WTC11 (cell line): Measurements from ENCODE around the gene TLR10. TPM values are rescaled to one million over a fixed set of nuclear protein-coding genes. Genes with fewer than 3 reads are reported as not detected.

ENCODE experiments used
- ATAC-seq: fragments of 200-7000 bp; cut with Tn5 transposase; 2 replicates; pipeline ENCODE4 v1.10.0; 2021; ENCODE audit warnings: mild to moderate bottlenecking, moderate library complexity
- CTCF ChIA-PET: fragments of 300-600 bp; sonication (Branson Sonifier 250); formaldehyde crosslinking; loops from one replicate; lab custom pipeline; 2021; ENCODE audit warnings: antibody characterized with exemption; lab: Charles Lee
- POLR2A ChIA-PET: fragments of 350-600 bp; sonication (Branson Sonifier 250); formaldehyde crosslinking; loops from one replicate; lab custom pipeline; 2021; ENCODE audit warnings: antibody characterized with exemption; lab: Charles Lee
- DNase-seq: peaks from one replicate; pipeline ENCODE4 v3.0.0; 2021; ENCODE audit warnings: low spot score
- H3K27ac Mint-ChIP-seq: 2 replicates; pipeline ENCODE4 v1.8.0; 2021; ENCODE audit warnings: mixed read lengths
- H3K27me3 Mint-ChIP-seq: 2 replicates; pipeline ENCODE4 v1.8.0; 2021; ENCODE audit warnings: low read depth, mild to moderate bottlenecking, moderate library complexity, mixed read lengths
- H3K36me3 Mint-ChIP-seq: 2 replicates; pipeline ENCODE4 v1.8.0; 2021; ENCODE audit warnings: mixed read lengths
- H3K4me1 Mint-ChIP-seq: 2 replicates; pipeline ENCODE4 v1.8.0; 2022; ENCODE audit warnings: mixed read lengths
- H3K4me3 Mint-ChIP-seq: 2 replicates; pipeline ENCODE4 v1.8.0; 2021; ENCODE audit warnings: mild to moderate bottlenecking, moderate library complexity, mixed read lengths
- H3K9me3 Mint-ChIP-seq: 2 replicates; pipeline ENCODE4 v1.8.0; 2021; ENCODE audit warnings: mixed read lengths
- ATF6 ChIP-seq: sonication (generic); formaldehyde crosslinking; IDR thresholded peaks from 2 replicates; pipeline ENCODE4 v1.8.1; 2023; ENCODE audit warnings: mild to moderate bottlenecking, missing genetic modification reagents
- CBFB ChIP-seq: sonication (generic); formaldehyde crosslinking; IDR thresholded peaks from 2 replicates; pipeline ENCODE4 v1.8.1; 2022; ENCODE audit warnings: mild to moderate bottlenecking, low read depth, missing genetic modification reagents
- CREM ChIP-seq: sonication (generic); formaldehyde crosslinking; IDR thresholded peaks from 2 replicates; pipeline ENCODE4 v1.8.1; 2022; ENCODE audit warnings: mild to moderate bottlenecking, missing genetic modification reagents, moderate library complexity
- ERG ChIP-seq: fragments of 250-450 bp; sonication (Bioruptor Pico); IDR thresholded peaks from 2 replicates; pipeline ENCODE4 v1.8.0; 2021; ENCODE audit warnings: mild to moderate bottlenecking
- FOXP4 ChIP-seq: sonication (generic); formaldehyde crosslinking; IDR thresholded peaks from 2 replicates; pipeline ENCODE4 v1.8.0; 2022; ENCODE audit warnings: mild to moderate bottlenecking, missing genetic modification reagents
- HMGXB4 ChIP-seq: sonication (generic); formaldehyde crosslinking; IDR thresholded peaks from 2 replicates; pipeline ENCODE4 v1.8.1; 2023; ENCODE audit warnings: mild to moderate bottlenecking, moderate library complexity, missing genetic modification reagents
- IRF1 ChIP-seq: sonication (generic); formaldehyde crosslinking; IDR thresholded peaks from 2 replicates; pipeline ENCODE4 v1.8.0; 2023; ENCODE audit warnings: missing genetic modification reagents
- MXD4 ChIP-seq: fragments of 250-450 bp; sonication (Bioruptor Pico); IDR thresholded peaks from 2 replicates; pipeline ENCODE4 v1.8.0; 2021; ENCODE audit warnings: mild to moderate bottlenecking, moderate library complexity, borderline replicate concordance
- NFYB ChIP-seq: sonication (generic); formaldehyde crosslinking; conservative IDR thresholded peaks from 2 replicates; pipeline ENCODE4 v1.8.0; 2022; ENCODE audit warnings: low read depth, missing genetic modification reagents
- NR2C2 ChIP-seq: sonication (generic); formaldehyde crosslinking; IDR thresholded peaks from 2 replicates; pipeline ENCODE4 v1.8.0; 2022; ENCODE audit warnings: mild to moderate bottlenecking, missing genetic modification reagents
- OVOL2 ChIP-seq: fragments of 250-450 bp; sonication (Bioruptor Pico); IDR thresholded peaks from 2 replicates; pipeline ENCODE4 v1.9.0; 2021; ENCODE audit warnings: mild to moderate bottlenecking, borderline replicate concordance
- SMAD4 ChIP-seq: sonication (generic); formaldehyde crosslinking; IDR thresholded peaks from 2 replicates; pipeline ENCODE4 v1.8.0; 2022; ENCODE audit warnings: mild to moderate bottlenecking, missing genetic modification reagents
- STAT6 ChIP-seq: sonication (generic); formaldehyde crosslinking; conservative IDR thresholded peaks from 2 replicates; pipeline ENCODE4 v1.8.1; 2023; ENCODE audit warnings: mild to moderate bottlenecking, low read depth, missing genetic modification reagents, moderate library complexity
- TEAD1 ChIP-seq: sonication (generic); formaldehyde crosslinking; IDR thresholded peaks from 2 replicates; pipeline ENCODE4 v1.8.0; 2022; ENCODE audit warnings: mild to moderate bottlenecking, missing genetic modification reagents
- ZNF121 ChIP-seq: sonication (generic); formaldehyde crosslinking; IDR thresholded peaks from 2 replicates; pipeline ENCODE4 v1.8.0; 2023; ENCODE audit warnings: missing genetic modification reagents
- ZNF281 ChIP-seq: sonication (generic); formaldehyde crosslinking; IDR thresholded peaks from 2 replicates; pipeline ENCODE4 v1.8.0; 2023; ENCODE audit warnings: mild to moderate bottlenecking, missing genetic modification reagents
- ZNF396 ChIP-seq: fragments of 250-450 bp; sonication (Bioruptor Pico); IDR thresholded peaks from 2 replicates; pipeline ENCODE4 v1.8.0; 2021; ENCODE audit warnings: mild to moderate bottlenecking, moderate library complexity, borderline replicate concordance
- total RNA-seq: library from RNA; stranded (reverse); gene quantifications from 3 replicates; pipeline ENCODE4 v1.2.3, GENCODE V29; 2021

Gene TLR10
- total RNA-seq, 1 experiment from 2014 or later = not detected

- TF ChIP-seq IRF1 = no peak
- no peak for TF ChIP-seq SMAD4 (CRISPR knock-in tag)
- TF ChIP-seq ZNF121 (CRISPR knock-in tag) = no peak
- no peak for TF ChIP-seq CBFB
Observed at GRCh38 chr4:38832206-38832605, 49.4 kb upstream of the TLR10 start (continued).

- Mint-ChIP-seq H3K9me3 (peaks cover 21% of the 10 kb centered on the region), H3K4me3 (no peak overlapping the region), H3K27ac (no peak overlapping the region), H3K36me3 (no peaks in the 10 kb centered on the region), H3K27me3 (no peaks in the 10 kb centered on the region), H3K4me1 (no peaks in the 10 kb centered on the region)
- DNase-seq (no peak), ATAC-seq (no peak)
- TF ChIP-seq HMGXB4 (no peak), ZNF396 (CRISPR knock-in tag) (no peak), TEAD1 (no peak), ERG (no peak)
- ChIA-PET POLR2A (no interaction called here), CTCF (interaction anchor here (0.9 kb wide), 1 partner anchor 29 kb away, joined by 5 read pairs; no protein-coding TSS in a partner anchor)
Observed at GRCh38 chr4:38831653-38832052, 48.9 kb upstream of the TLR10 start.

- H3K4me1 Mint-ChIP-seq = no peaks in the 10 kb centered on the region
- no peak overlapping the region for H3K4me3 Mint-ChIP-seq
- ATAC-seq (no peak), DNase-seq (no peak)
- H3K27ac Mint-ChIP-seq = no peak overlapping the region
- no peaks in the 10 kb centered on the region for H3K36me3 Mint-ChIP-seq
- peaks cover 21% of the 10 kb centered on the region for H3K9me3 Mint-ChIP-seq
- ChIA-PET POLR2A (no interaction called here), CTCF (interaction anchor here (1.9 kb wide), 1 partner anchor 31 kb away, joined by 4 read pairs; no protein-coding TSS in a partner anchor)
- no peaks in the 10 kb centered on the region for H3K27me3 Mint-ChIP-seq
- no peak for TF ChIP-seq NFYB (CRISPR knock-in tag)
Observed at GRCh38 chr4:38829237-38829636, 46.4 kb upstream of the TLR10 start.

- ChIA-PET CTCF (no interaction called here), POLR2A (no interaction called here)
- peaks cover 32% of the 10 kb centered on the region for H3K9me3 Mint-ChIP-seq
- no peak for DNase-seq
- no peak for ATAC-seq
- peaks cover 7% of the 10 kb centered on the region for H3K36me3 Mint-ChIP-seq
- no peak overlapping the region for H3K27ac Mint-ChIP-seq
- H3K4me1 Mint-ChIP-seq = no peaks in the 10 kb centered on the region
- H3K27me3 Mint-ChIP-seq = peaks cover 2% of the 10 kb centered on the region; the same call in 1 of the 2 replicates
- no peak overlapping the region for H3K4me3 Mint-ChIP-seq
- TF ChIP-seq ZNF281 (CRISPR knock-in tag) = no peak
- TF ChIP-seq ATF6 (CRISPR knock-in tag) = no peak
- TF ChIP-seq CREM = no peak
- TF ChIP-seq MXD4 (CRISPR knock-in tag) = no peak
- no peak for TF ChIP-seq NR2C2 (CRISPR knock-in tag)
- TF ChIP-seq OVOL2 (CRISPR knock-in tag) = no peak
- no peak for TF ChIP-seq STAT6 (CRISPR knock-in tag)
- no peak for TF ChIP-seq FOXP4
Observed at GRCh38 chr4:38823766-38824165, 41.0 kb upstream of the TLR10 start.
